Kidney (tissue), 22 donors: ENCODE data around the gene CRIP3. TPM values are rescaled to one million over a fixed set of nuclear protein-coding genes. Genes with fewer than 3 reads are reported as not detected.
"Not testable (repeated sequence)": the region's sequence is repeated elsewhere in the genome, so short reads cannot be mapped to it uniquely, and the experiment has no call there.

Experiments used
- DNase-seq, 5 donors: peaks; one replicate each; pipeline ENCODE4 v3.0.0-alpha.2; 2013 to 2020
- FAIRE-seq: peaks from 2 replicates; lab custom pipeline; 2012; peaks lifted over from hg19 to GRCh38; lab: Jason Lieb, UNC
- H3K27ac ChIP-seq, 2 donors: one replicate each; pipeline ENCODE4 v1.7.0; 2013; ENCODE audit warnings: low read depth in 2 of 2, low read length in 2 of 2, inconsistent platforms in 1 of 2
- H3K27me3 ChIP-seq: one replicate; pipeline ENCODE4 v1.7.1; 2013; ENCODE audit warnings: low read length, inconsistent platforms; ENCODE audit not compliant: control insufficient read depth, insufficient read depth
- H3K36me3 ChIP-seq, 3 donors: one replicate each; pipeline versions ENCODE4 v1.7.0 to v1.7.1; 2013; ENCODE audit warnings: low read length in 3 of 3, control low read depth in 1 of 3, inconsistent platforms in 1 of 3; ENCODE audit not compliant: insufficient read depth in 3 of 3, control insufficient read depth in 2 of 3
- H3K4me1 ChIP-seq, 3 donors: one replicate each; pipeline versions ENCODE4 v1.7.0 to v1.7.1; 2013; ENCODE audit warnings: low read length in 3 of 3, inconsistent platforms in 1 of 3, low read depth in 1 of 3; ENCODE audit not compliant: control insufficient read depth in 2 of 3, insufficient read depth in 2 of 3
- H3K4me3 ChIP-seq, 3 donors: one replicate each; pipeline versions ENCODE4 v1.7.0 to v1.8.1; 2013; ENCODE audit warnings: low read length in 3 of 3, control low read depth in 1 of 3, inconsistent platforms in 1 of 3
- H3K9ac ChIP-seq, 3 donors: one replicate each; pipeline versions ENCODE4 v1.7.0 to v1.7.1; 2013; ENCODE audit warnings: low read length in 3 of 3, control low read depth in 1 of 3, inconsistent platforms in 1 of 3
- H3K9me3 ChIP-seq, 3 donors: one replicate each; pipeline versions ENCODE4 v1.7.0 to v1.7.1; 2013; ENCODE audit warnings: low read length in 3 of 3, control low read depth in 1 of 3, inconsistent platforms in 1 of 3; ENCODE audit not compliant: control insufficient read depth in 2 of 3, insufficient read depth in 1 of 3
- intact Hi-C: fragments of 100-400 bp; cut with DNase I; formaldehyde crosslinking; loops from one replicate; pipeline ENCODE4 v1.11.1; 2022
- long read RNA-seq, 10 donors: library from polyadenylated mRNA in 1 of 10; unstranded in 1 of 10; transcript quantifications; one replicate each; pipeline ENCODE4 v2.0.0 and lab custom pipeline, GENCODE V29; 2021 to 2026
- polyA plus RNA-seq: library from polyadenylated mRNA; stranded (reverse); fragments of 350-450 nt; fragmentation: Illumina TruSeq; extraction: RNeasy Lipid Tissue Mini Kit (QIAGEN cat#74804); gene quantifications from one replicate; pipeline ENCODE4 v1.2.3, GENCODE V29; 2014; ENCODE audit warnings: low read depth, low replicate concordance; ENCODE audit not compliant: insufficient read depth
- total RNA-seq: library from RNA; stranded (reverse); fragmentation: NEBNext Ultra II Directional; extraction: Animal tissue kit (Norgen Biotek cat#: 25700); gene quantifications from one replicate; pipeline ENCODE4 v1.2.1, GENCODE V29; 2021
- TF ChIP-seq, protein P1 (sequence below): IDR thresholded peaks from 3 replicates; pipeline ENCODE4 v1.5.1; 2012; ENCODE audit warnings: mild to moderate bottlenecking, moderate library complexity, borderline replicate concordance; ENCODE audit not compliant: insufficient read depth; ENCODE audit errors: extremely low read depth
- donor health status: control.
- donor health status: control.
- donor health status: control.
- donor health status: control.
- donor health status: control.
- donor health status: DM: yes; HTN: yes; CAD: no.
- donor health status: Normal renal cell carcinoma (clear cell type).

CRIP3 gene, protein sequence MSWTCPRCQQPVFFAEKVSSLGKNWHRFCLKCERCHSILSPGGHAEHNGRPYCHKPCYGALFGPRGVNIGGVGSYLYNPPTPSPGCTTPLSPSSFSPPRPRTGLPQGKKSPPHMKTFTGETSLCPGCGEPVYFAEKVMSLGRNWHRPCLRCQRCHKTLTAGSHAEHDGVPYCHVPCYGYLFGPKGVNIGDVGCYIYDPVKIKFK
- total RNA-seq = 5.6 TPM
- 14.3 TPM for polyA plus RNA-seq
- long read RNA-seq, donor 1 = 0 reads
- long read RNA-seq, donor 2 = 0 reads
- long read RNA-seq, donor 3 = 0 reads
- long read RNA-seq, donor 4, partial matches to known transcripts = 0 of 1 reads
- long read RNA-seq, donor 4, other reads (novel, unspliced or antisense) = 0 of 1 reads
- long read RNA-seq, donor 5 = 0 reads
- long read RNA-seq, donor 6, partial matches to known transcripts = 0 of 1 reads
- long read RNA-seq, donor 6, other reads (novel, unspliced or antisense) = 0 of 1 reads
- long read RNA-seq, donor 7, partial matches to known transcripts = 2 of 3 reads
- long read RNA-seq, donor 7, other reads (novel, unspliced or antisense) = 1 of 3 reads
- long read RNA-seq, donor 8 = 0 reads
- long read RNA-seq, donor 9 = 0 reads
- long read RNA-seq, donor 10 = 0 reads

GRCh38 chr6:43308101-43308989 lies at the start of gene CRIP3:
Gene CRIP3, minus strand, starts transcription at chr6:43308826. Its CDS starts 34 bp downstream, at chr6:43308792.
- Histone ChIP-seq H3K27ac (peak within 1 kb of the TSS in 1 of 2 donors; percentile 27), H3K4me3 (peak within 1 kb of the TSS; percentile 33 to 39 (median 38)), H3K4me1 (peaks cover 0 to 8% (median 0%) of the 10 kb centered on the region in 3 donors), H3K27me3 (no peaks in the 10 kb centered on the region), H3K9ac (no peak within 1 kb of the TSS), H3K36me3 (no peaks in the 10 kb centered on the region), H3K9me3 (no peaks in the 10 kb centered on the region)
- TF ChIP-seq, protein P1, sequence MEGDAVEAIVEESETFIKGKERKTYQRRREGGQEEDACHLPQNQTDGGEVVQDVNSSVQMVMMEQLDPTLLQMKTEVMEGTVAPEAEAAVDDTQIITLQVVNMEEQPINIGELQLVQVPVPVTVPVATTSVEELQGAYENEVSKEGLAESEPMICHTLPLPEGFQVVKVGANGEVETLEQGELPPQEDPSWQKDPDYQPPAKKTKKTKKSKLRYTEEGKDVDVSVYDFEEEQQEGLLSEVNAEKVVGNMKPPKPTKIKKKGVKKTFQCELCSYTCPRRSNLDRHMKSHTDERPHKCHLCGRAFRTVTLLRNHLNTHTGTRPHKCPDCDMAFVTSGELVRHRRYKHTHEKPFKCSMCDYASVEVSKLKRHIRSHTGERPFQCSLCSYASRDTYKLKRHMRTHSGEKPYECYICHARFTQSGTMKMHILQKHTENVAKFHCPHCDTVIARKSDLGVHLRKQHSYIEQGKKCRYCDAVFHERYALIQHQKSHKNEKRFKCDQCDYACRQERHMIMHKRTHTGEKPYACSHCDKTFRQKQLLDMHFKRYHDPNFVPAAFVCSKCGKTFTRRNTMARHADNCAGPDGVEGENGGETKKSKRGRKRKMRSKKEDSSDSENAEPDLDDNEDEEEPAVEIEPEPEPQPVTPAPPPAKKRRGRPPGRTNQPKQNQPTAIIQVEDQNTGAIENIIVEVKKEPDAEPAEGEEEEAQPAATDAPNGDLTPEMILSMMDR = peak; percentile 41
- FAIRE-seq (no peak), DNase-seq (peak in 3 of 5 donors; percentile 40 to 68 (median 60))
- intact Hi-C loops = no loop called here

DNA sequence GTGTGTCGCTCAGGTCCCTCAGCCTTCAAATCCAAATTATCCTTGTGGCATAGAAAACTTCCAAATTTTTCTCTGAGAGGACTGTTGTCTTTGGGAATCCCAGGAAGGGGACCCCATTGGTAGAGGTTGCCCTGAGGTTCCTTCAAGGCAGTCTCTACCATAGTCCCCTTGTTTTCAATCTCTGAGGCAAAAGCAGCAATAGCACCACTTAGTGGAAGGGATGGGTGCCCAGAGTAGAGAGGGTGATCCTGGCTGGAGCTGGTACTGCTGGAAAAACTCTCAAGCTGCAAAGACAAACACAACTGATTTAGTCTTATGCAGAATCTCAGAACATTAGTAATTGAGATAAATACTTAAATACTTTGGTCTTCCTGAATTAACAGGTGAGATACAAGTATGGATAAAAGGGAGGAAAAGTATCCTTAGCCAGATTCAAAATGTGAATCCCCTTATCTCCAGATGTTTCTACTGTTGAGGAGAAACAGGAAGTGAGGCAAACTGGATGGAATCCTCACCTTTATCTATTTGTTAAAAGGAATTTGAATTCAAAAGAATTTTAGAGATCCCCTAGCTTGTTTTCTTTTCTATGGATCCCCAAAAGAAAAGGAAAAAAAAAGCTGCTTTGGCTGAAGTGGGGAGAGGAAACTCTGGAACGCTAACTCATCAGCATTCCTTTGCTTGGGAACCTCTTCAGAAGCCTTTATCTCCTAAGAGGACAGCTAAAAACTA lies 47.4 kb upstream of the CRIP3 start:
- Histone ChIP-seq H3K9ac (no peak overlapping the region), H3K27me3 (no peaks in the 10 kb centered on the region), H3K36me3 (peaks cover 9 to 34% (median 25%) of the 10 kb centered on the region in 3 donors), H3K4me1 (no peaks in the 10 kb centered on the region), H3K4me3 (no peak overlapping the region), H3K9me3 (no peaks in the 10 kb centered on the region), H3K27ac (no peak overlapping the region)
- no peak for FAIRE-seq
- intact Hi-C loops = no loop called here
- TF ChIP-seq, protein P1 = peak; percentile 14
- DNase-seq = peak in 1 of 5 donors; percentile 14

DNA sequence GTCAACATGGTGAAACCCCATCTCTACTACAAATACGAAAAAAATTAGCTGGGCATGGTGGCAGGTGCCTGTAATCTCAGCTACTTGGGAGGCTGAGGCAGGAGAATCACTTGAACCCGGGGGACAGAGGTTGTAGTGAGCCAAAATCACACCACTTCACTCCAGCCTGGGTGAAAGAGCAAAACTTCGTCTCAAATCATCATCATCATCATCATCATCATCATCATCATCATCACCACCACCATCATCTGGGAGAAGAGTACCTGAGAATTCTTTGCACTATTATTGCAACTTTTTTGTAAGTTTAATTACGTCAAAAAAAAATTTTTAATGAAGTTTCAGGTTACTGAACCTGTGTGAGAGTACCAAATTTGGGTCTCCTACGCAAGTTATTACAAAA lies 43.3 kb upstream of the CRIP3 start:
- H3K27ac ChIP-seq, H3K9me3 ChIP-seq, H3K4me1 ChIP-seq, FAIRE-seq, H3K9ac ChIP-seq, H3K27me3 ChIP-seq, intact Hi-C loops, H3K4me3 ChIP-seq, DNase-seq: not testable (repeated sequence)
- peaks cover 10 to 36% (median 27%) of the 10 kb centered on the region in 3 donors for H3K36me3 ChIP-seq
